ENCODE results near the gene DGKI.
A peak's percentile ranks its signal among the peaks of the same experiment; 100 is the strongest.

Gene DGKI

GRCh38 chr7:137762334-137762733, 84.4 kb downstream of the DGKI start:
- no peaks in the 10 kb centered on the region for H3K79me1 ChIP-seq (ENCODE audit: low read depth, low read length)
- H2AFZ ChIP-seq (ENCODE audit: low read length): no peak overlapping the region
- H3K27me3 ChIP-seq (ENCODE audit: control insufficient read depth in 3 of 3, insufficient read depth in 3 of 3, low read depth in 1 of 3, low read length in 3 of 3): no peaks in the 10 kb centered on the region
- no peaks in the 10 kb centered on the region for H3K36me3 ChIP-seq (replicated peaks in 1 of 2; ENCODE audit: control insufficient read depth in 2 of 2, insufficient read depth in 2 of 2, low read length in 2 of 2)
- no CpG with 5 or more reads among the region's 2 CpGs for WGBS, 2 donors (ENCODE audit: extremely low coverage in 2 of 2, insufficient read length in 2 of 2, insufficient replicate concordance in 1 of 2)
- H3K4ac ChIP-seq (ENCODE audit: low read length): no peak overlapping the region
- no peak overlapping the region for H3K14ac ChIP-seq (ENCODE audit: low read length)
- no peak overlapping the region for H3K9ac ChIP-seq (ENCODE audit: low read depth, low read length, poor library complexity)
- DNase-seq (ENCODE audit: low spot score): no peak
- no peak overlapping the region for H4K91ac ChIP-seq (ENCODE audit: low read depth, low read length, poor library complexity)
- H3K27ac ChIP-seq (replicated peaks; ENCODE audit: low read length): no peak overlapping the region
- no peak overlapping the region for H2AK5ac ChIP-seq (ENCODE audit: low read depth, low read length)
- no peak overlapping the region for H3K18ac ChIP-seq (ENCODE audit: low read length)
- H2BK12ac ChIP-seq (ENCODE audit: low read length): no peak overlapping the region
- H3K9me3 ChIP-seq (replicated peaks in 1 of 2; ENCODE audit: control insufficient read depth in 2 of 2, insufficient read depth in 1 of 2, low read depth in 1 of 2, low read length in 2 of 2): no peaks in the 10 kb centered on the region
- H2BK15ac ChIP-seq (ENCODE audit: low read length): no peak overlapping the region
- H4K8ac ChIP-seq (ENCODE audit: low read depth, low read length): no peak overlapping the region
- H3K4me3 ChIP-seq (ENCODE audit: low read length in 2 of 2): no peak overlapping the region
- no peak overlapping the region for H2BK5ac ChIP-seq (ENCODE audit: low read length)
- peaks cover 7 to 13% of the 10 kb centered on the region in 2 donors for H3K4me1 ChIP-seq (ENCODE audit: control insufficient read depth in 2 of 2, insufficient read depth in 1 of 2, low read depth in 1 of 2, low read length in 2 of 2)
- no peak overlapping the region for H3K4me2 ChIP-seq (ENCODE audit: insufficient read depth, low read length, poor library complexity, severe bottlenecking)
- H2BK120ac ChIP-seq (ENCODE audit: low read depth, low read length): no peak overlapping the region
- no peak overlapping the region for H3K23ac ChIP-seq (ENCODE audit: low read depth, low read length, poor library complexity)

DNA sequence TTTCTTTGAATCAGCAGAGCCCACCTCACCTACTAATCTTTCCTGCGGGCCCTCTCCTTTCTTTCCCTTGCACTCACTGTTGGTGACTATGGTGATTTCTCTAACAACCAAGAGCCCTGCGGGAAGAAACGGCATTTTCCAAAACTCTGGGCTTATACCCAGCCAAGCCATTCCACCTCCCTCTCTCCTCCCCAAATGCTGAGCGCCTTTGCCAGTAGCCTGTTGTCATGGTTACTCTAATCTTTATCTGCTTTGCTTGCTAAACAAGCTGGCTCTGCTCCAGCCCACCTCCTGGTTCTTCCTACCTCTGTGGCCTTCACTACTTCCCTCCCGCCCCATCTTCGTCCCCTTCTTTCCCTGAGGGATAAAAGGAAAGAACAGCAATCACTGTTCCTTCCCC, 86.7 kb downstream of the DGKI start:
- no peak overlapping the region for H3K18ac ChIP-seq (ENCODE audit: low read length)
- no peak overlapping the region for H3K4me3 ChIP-seq (ENCODE audit: low read length in 2 of 2)
- H4K8ac ChIP-seq (ENCODE audit: low read depth, low read length): no peak overlapping the region
- H3K4me1 ChIP-seq (ENCODE audit: control insufficient read depth in 2 of 2, insufficient read depth in 1 of 2, low read depth in 1 of 2, low read length in 2 of 2): peaks cover 11 to 16% of the 10 kb centered on the region in 2 donors
- WGBS, 2 donors (ENCODE audit: extremely low coverage in 2 of 2, insufficient read length in 2 of 2, insufficient replicate concordance in 1 of 2): no CpG with 5 or more reads among the region's 6 CpGs
- DNase-seq (ENCODE audit: low spot score): peak; percentile 69
- H3K4ac ChIP-seq (ENCODE audit: low read length): no peak overlapping the region
- no peak overlapping the region for H2BK15ac ChIP-seq (ENCODE audit: low read length)
- no peaks in the 10 kb centered on the region for H3K9me3 ChIP-seq (replicated peaks in 1 of 2; ENCODE audit: control insufficient read depth in 2 of 2, insufficient read depth in 1 of 2, low read depth in 1 of 2, low read length in 2 of 2)
- peak overlapping the region; percentile 90 for H3K27ac ChIP-seq (replicated peaks; ENCODE audit: low read length)
- H2AFZ ChIP-seq (ENCODE audit: low read length): peak overlapping the region; percentile 69
- H3K27me3 ChIP-seq (ENCODE audit: control insufficient read depth in 3 of 3, insufficient read depth in 3 of 3, low read depth in 1 of 3, low read length in 3 of 3): no peaks in the 10 kb centered on the region
- H2AK5ac ChIP-seq (ENCODE audit: low read depth, low read length): no peak overlapping the region
- no peak overlapping the region for H2BK12ac ChIP-seq (ENCODE audit: low read length)
- H3K14ac ChIP-seq (ENCODE audit: low read length): no peak overlapping the region
- no peak overlapping the region for H3K23ac ChIP-seq (ENCODE audit: low read depth, low read length, poor library complexity)
- H2BK120ac ChIP-seq (ENCODE audit: low read depth, low read length): no peak overlapping the region
- H3K79me1 ChIP-seq (ENCODE audit: low read depth, low read length): no peaks in the 10 kb centered on the region
- no peaks in the 10 kb centered on the region for H3K36me3 ChIP-seq (replicated peaks in 1 of 2; ENCODE audit: control insufficient read depth in 2 of 2, insufficient read depth in 2 of 2, low read length in 2 of 2)
- H3K9ac ChIP-seq (ENCODE audit: low read depth, low read length, poor library complexity): no peak overlapping the region
- no peak overlapping the region for H4K91ac ChIP-seq (ENCODE audit: low read depth, low read length, poor library complexity)
- H3K4me2 ChIP-seq (ENCODE audit: insufficient read depth, low read length, poor library complexity, severe bottlenecking): peak overlapping the region; percentile 15
- no peak overlapping the region for H2BK5ac ChIP-seq (ENCODE audit: low read length)

- H2BK12ac ChIP-seq (ENCODE audit: low read length): no peak overlapping the region
- no peak overlapping the region for H2BK5ac ChIP-seq (ENCODE audit: low read length)
- H2BK15ac ChIP-seq (ENCODE audit: low read length): no peak overlapping the region
- H3K36me3 ChIP-seq (replicated peaks in 1 of 2; ENCODE audit: control insufficient read depth in 2 of 2, insufficient read depth in 2 of 2, low read length in 2 of 2): no peaks in the 10 kb centered on the region
- H3K23ac ChIP-seq (ENCODE audit: low read depth, low read length, poor library complexity): no peak overlapping the region
- no peak overlapping the region for H3K4me2 ChIP-seq (ENCODE audit: insufficient read depth, low read length, poor library complexity, severe bottlenecking)
- peaks cover 24 to 31% of the 10 kb centered on the region in 2 donors for H3K4me1 ChIP-seq (ENCODE audit: control insufficient read depth in 2 of 2, insufficient read depth in 1 of 2, low read depth in 1 of 2, low read length in 2 of 2)
- no peaks in the 10 kb centered on the region for H3K9me3 ChIP-seq (replicated peaks in 1 of 2; ENCODE audit: control insufficient read depth in 2 of 2, insufficient read depth in 1 of 2, low read depth in 1 of 2, low read length in 2 of 2)
- no peak overlapping the region for H4K91ac ChIP-seq (ENCODE audit: low read depth, low read length, poor library complexity)
- H2AK5ac ChIP-seq (ENCODE audit: low read depth, low read length): no peak overlapping the region
- no peak overlapping the region for H3K27ac ChIP-seq (replicated peaks; ENCODE audit: low read length)
- H4K8ac ChIP-seq (ENCODE audit: low read depth, low read length): no peak overlapping the region
- no peak overlapping the region for H3K14ac ChIP-seq (ENCODE audit: low read length)
- H2AFZ ChIP-seq (ENCODE audit: low read length): no peak overlapping the region
- H3K18ac ChIP-seq (ENCODE audit: low read length): peak overlapping the region; percentile 1
- H3K4me3 ChIP-seq (ENCODE audit: low read length in 2 of 2): no peak overlapping the region
- no peak overlapping the region for H2BK120ac ChIP-seq (ENCODE audit: low read depth, low read length)
- no peak for DNase-seq (ENCODE audit: low spot score)
- no CpG with 5 or more reads among the region's 10 CpGs for WGBS, 2 donors (ENCODE audit: extremely low coverage in 2 of 2, insufficient read length in 2 of 2, insufficient replicate concordance in 1 of 2)
- H3K27me3 ChIP-seq (ENCODE audit: control insufficient read depth in 3 of 3, insufficient read depth in 3 of 3, low read depth in 1 of 3, low read length in 3 of 3): no peaks in the 10 kb centered on the region
- no peak overlapping the region for H3K4ac ChIP-seq (ENCODE audit: low read length)
- no peaks in the 10 kb centered on the region for H3K79me1 ChIP-seq (ENCODE audit: low read depth, low read length)
- no peak overlapping the region for H3K9ac ChIP-seq (ENCODE audit: low read depth, low read length, poor library complexity)
These were observed 89.4 kb downstream of the DGKI start for GRCh38 chr7:137757146-137757925.

GRCh38 chr7:137755846-137756651, 90.7 kb downstream of the DGKI start:
- H3K27me3 ChIP-seq (ENCODE audit: control insufficient read depth in 3 of 3, insufficient read depth in 3 of 3, low read depth in 1 of 3, low read length in 3 of 3): no peaks in the 10 kb centered on the region
- H3K4me2 ChIP-seq (ENCODE audit: insufficient read depth, low read length, poor library complexity, severe bottlenecking): no peak overlapping the region
- no peak overlapping the region for H3K23ac ChIP-seq (ENCODE audit: low read depth, low read length, poor library complexity)
- H3K14ac ChIP-seq (ENCODE audit: low read length): no peak overlapping the region
- no peak overlapping the region for H2BK12ac ChIP-seq (ENCODE audit: low read length)
- no peak overlapping the region for H3K27ac ChIP-seq (replicated peaks; ENCODE audit: low read length)
- no peaks in the 10 kb centered on the region for H3K79me1 ChIP-seq (ENCODE audit: low read depth, low read length)
- no peak overlapping the region for H3K4ac ChIP-seq (ENCODE audit: low read length)
- no peak overlapping the region for H3K18ac ChIP-seq (ENCODE audit: low read length)
- no peak overlapping the region for H4K8ac ChIP-seq (ENCODE audit: low read depth, low read length)
- no peaks in the 10 kb centered on the region for H3K36me3 ChIP-seq (replicated peaks in 1 of 2; ENCODE audit: control insufficient read depth in 2 of 2, insufficient read depth in 2 of 2, low read length in 2 of 2)
- WGBS, 2 donors (ENCODE audit: extremely low coverage in 2 of 2, insufficient read length in 2 of 2, insufficient replicate concordance in 1 of 2): no CpG with 5 or more reads among the region's 5 CpGs
- no peak overlapping the region for H3K9ac ChIP-seq (ENCODE audit: low read depth, low read length, poor library complexity)
- DNase-seq (ENCODE audit: low spot score): no peak
- no peak overlapping the region for H3K4me3 ChIP-seq (ENCODE audit: low read length in 2 of 2)
- H4K91ac ChIP-seq (ENCODE audit: low read depth, low read length, poor library complexity): no peak overlapping the region
- no peaks in the 10 kb centered on the region for H3K9me3 ChIP-seq (replicated peaks in 1 of 2; ENCODE audit: control insufficient read depth in 2 of 2, insufficient read depth in 1 of 2, low read depth in 1 of 2, low read length in 2 of 2)
- H2AK5ac ChIP-seq (ENCODE audit: low read depth, low read length): no peak overlapping the region
- H2BK5ac ChIP-seq (ENCODE audit: low read length): no peak overlapping the region
- H3K4me1 ChIP-seq (ENCODE audit: control insufficient read depth in 2 of 2, insufficient read depth in 1 of 2, low read depth in 1 of 2, low read length in 2 of 2): peaks cover 24 to 29% of the 10 kb centered on the region in 2 donors
- H2BK120ac ChIP-seq (ENCODE audit: low read depth, low read length): no peak overlapping the region
- no peak overlapping the region for H2AFZ ChIP-seq (ENCODE audit: low read length)
- H2BK15ac ChIP-seq (ENCODE audit: low read length): no peak overlapping the region

All from neuronal stem cell (in vitro differentiated cells).